HepG2 (cell line): ENCODE data around the gene DDX24. TPM values are rescaled to one million over a fixed set of nuclear protein-coding genes. Genes with fewer than 3 reads are reported as not detected.
A peak's percentile ranks its signal among the peaks of the same experiment; 100 is the strongest.

Source experiments
- CREB1 ChIP-seq, 2 experiments: fragments of 450-650 bp in 1 of 2; IDR thresholded peaks; 2 replicates each; pipeline ENCODE4 v1.6.1; 2016 to 2017; ENCODE audit warnings: control low read depth in 1 of 2, mild to moderate bottlenecking in 1 of 2, missing compliant biosample characterization in 1 of 2, missing genetic modification characterization in 1 of 2
- FOXM1 ChIP-seq: sonication (generic); formaldehyde crosslinking; IDR thresholded peaks from 2 replicates; pipeline ENCODE4 v1.5.0; 2020; ENCODE audit warnings: missing genetic modification reagents
- GATAD2A ChIP-seq: IDR thresholded peaks from 2 replicates; pipeline ENCODE4 v1.6.1; 2016
- HDAC2 ChIP-seq: sonication (generic); formaldehyde crosslinking; IDR thresholded peaks from 2 replicates; pipeline ENCODE4 v1.4.0; 2020; ENCODE audit warnings: missing genetic modification reagents
- KAT7 ChIP-seq: IDR thresholded peaks from 2 replicates; pipeline ENCODE4 v1.6.1; 2018; ENCODE audit warnings: borderline replicate concordance, missing compliant biosample characterization
- MED13 ChIP-seq: sonication (generic); formaldehyde crosslinking; IDR thresholded peaks from 2 replicates; pipeline ENCODE4 v1.5.0; 2020; ENCODE audit warnings: missing genetic modification reagents
- NRL ChIP-seq: sonication (generic); formaldehyde crosslinking; IDR thresholded peaks from 2 replicates; pipeline ENCODE4 v1.5.0; 2020; ENCODE audit warnings: missing genetic modification reagents, mild to moderate bottlenecking, moderate library complexity, borderline replicate concordance
- PCBP1 ChIP-seq: fragments of 200-400 bp; formaldehyde crosslinking; IDR thresholded peaks from 2 replicates; pipeline ENCODE4 v1.6.1; 2017; ENCODE audit warnings: mild to moderate bottlenecking, low read depth, low read length, borderline replicate concordance
- ZBTB46 ChIP-seq: sonication (generic); formaldehyde crosslinking; IDR thresholded peaks from 2 replicates; pipeline ENCODE4 v1.4.0; 2020; ENCODE audit warnings: mild to moderate bottlenecking, missing genetic modification reagents, borderline replicate concordance
- ZFY ChIP-seq: sonication (generic); formaldehyde crosslinking; IDR thresholded peaks from 2 replicates; pipeline ENCODE4 v1.4.0; 2020; ENCODE audit warnings: missing genetic modification reagents
- ZNF30 ChIP-seq: sonication (generic); formaldehyde crosslinking; IDR thresholded peaks from 2 replicates; pipeline ENCODE4 v1.5.0; 2020; ENCODE audit warnings: mild to moderate bottlenecking, missing genetic modification reagents
- ZNF335 ChIP-seq: sonication (generic); formaldehyde crosslinking; IDR thresholded peaks from 2 replicates; pipeline ENCODE4 v1.4.0; 2020; ENCODE audit warnings: missing genetic modification reagents
- ZNF451 ChIP-seq: sonication (generic); formaldehyde crosslinking; IDR thresholded peaks from 2 replicates; pipeline ENCODE4 v1.5.0; 2020; ENCODE audit warnings: mild to moderate bottlenecking, missing genetic modification reagents
- ZNF552 ChIP-seq: sonication (generic); formaldehyde crosslinking; IDR thresholded peaks from 2 replicates; pipeline ENCODE4 v1.9.0; 2022; ENCODE audit warnings: missing genetic modification reagents, mild to moderate bottlenecking, borderline replicate concordance
- ZNF784 ChIP-seq: sonication (generic); formaldehyde crosslinking; IDR thresholded peaks from 2 replicates; pipeline ENCODE4 v1.5.1; 2020; ENCODE audit warnings: missing genetic modification reagents, mild to moderate bottlenecking, borderline replicate concordance
- ZNF891 ChIP-seq: sonication (generic); formaldehyde crosslinking; IDR thresholded peaks from 2 replicates; pipeline ENCODE4 v1.5.0; 2020; ENCODE audit warnings: mild to moderate bottlenecking, missing genetic modification reagents
- polyA plus RNA-seq, 8 experiments: library from polyadenylated mRNA; depleted of rRNA in 3 of 8; stranded (reverse) in 7 of 8; unstranded in 1 of 8; fragments of >200 nt; fragmentation: Illumina TruSeq in 4 of 8; extraction: Trizol in 4 of 8; gene quantifications; 2 replicates each; pipeline versions ENCODE4 v1.2.1 to v1.2.3, GENCODE V29; 2011 to 2016; ENCODE audit warnings: low read depth in 4 of 8, missing spikeins in 1 of 8, mixed read lengths in 1 of 8; ENCODE audit not compliant: insufficient read depth in 1 of 8
- total RNA-seq, 5 experiments: library from RNA; depleted of rRNA; stranded (reverse); fragments of >200 nt; fragmentation: Illumina TruSeq; extraction: Trizol; gene quantifications; 2 replicates each; pipeline ENCODE4 v1.2.3, GENCODE V29; 2016; ENCODE audit warnings: low read depth in 1 of 5
- TF ChIP-seq, protein P1 (sequence below): sonication (generic); formaldehyde crosslinking; IDR thresholded peaks from 2 replicates; pipeline ENCODE4 v1.4.0; 2020; ENCODE audit warnings: low read depth, mild to moderate bottlenecking, missing genetic modification reagents

Gene DDX24
- total and polyA plus RNA-seq, 2 of the 13 experiments (the other 11 are each of a cell fraction or from before 2014, with no cell fraction given), result 67.3 to 149 TPM

DNA sequence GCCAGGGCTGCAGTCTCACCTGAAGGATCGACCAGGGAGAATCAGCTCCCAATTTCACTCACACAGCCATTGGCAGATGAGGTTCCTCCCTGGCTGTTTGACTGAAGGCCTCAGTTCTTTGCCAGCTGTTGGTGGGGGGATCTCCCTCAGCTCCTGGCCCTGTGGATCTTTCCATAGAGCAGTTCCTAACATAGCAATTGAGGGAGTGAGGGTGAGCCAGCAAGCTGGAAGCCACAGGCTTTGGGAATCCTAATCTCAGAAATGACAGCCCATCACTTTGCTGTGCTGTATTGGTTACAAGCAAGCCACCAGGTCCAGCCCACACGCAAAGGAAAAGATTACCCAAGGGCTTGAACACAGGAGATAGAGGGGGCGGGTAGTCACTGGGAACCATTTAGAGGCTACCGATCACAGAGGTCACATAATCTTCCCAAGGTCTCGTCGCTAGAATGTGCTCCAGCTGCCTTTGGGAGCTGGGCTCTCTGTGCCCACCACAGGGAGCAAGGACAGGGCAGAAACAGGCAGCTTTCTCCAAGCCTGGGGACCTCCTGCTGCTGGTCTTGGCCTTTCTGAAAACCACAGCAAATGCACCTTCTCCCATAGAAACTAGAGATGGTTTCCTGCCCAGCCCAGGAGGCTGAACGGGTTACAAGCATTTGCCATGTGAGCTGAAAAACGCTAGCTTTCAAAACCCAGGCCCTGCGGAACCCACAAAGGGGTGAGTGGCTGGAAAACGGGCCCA is 59.4 kb downstream of the DDX24 start (continued):
- TF ChIP-seq ZNF891 (0 out of 2 replicates have a peak, but pooled peaks have one; percentile 48), ZNF30 (no peak), ZNF451 (CRISPR knock-in tag) (peak; percentile 13; the same call in 1 of the 2 replicates), ZNF335 (CRISPR knock-in tag) (no peak), MED13 (CRISPR knock-in tag) (no peak), ZBTB46 (CRISPR knock-in tag) (no peak), PCBP1 (no peak), ZFY (CRISPR knock-in tag) (peak; percentile 31; the same call in 1 of the 2 replicates), GATAD2A (CRISPR knock-in tag) (no peak), ZNF784 (CRISPR knock-in tag) (no peak), FOXM1 (no peak), CREB1 (IDR thresholded peaks at IDR 0.05) (no peak), CREB1 (CRISPR knock-in tag; IDR thresholded peaks at IDR 0.05) (no peak), ZNF552 (CRISPR knock-in tag) (no peak), NRL (0 out of 2 replicates have a peak, but pooled peaks have one; percentile 29), KAT7 (0 out of 2 replicates have a peak, but pooled peaks have one; percentile 12), HDAC2 (CRISPR knock-in tag) (no peak)
- TF ChIP-seq, protein P1, sequence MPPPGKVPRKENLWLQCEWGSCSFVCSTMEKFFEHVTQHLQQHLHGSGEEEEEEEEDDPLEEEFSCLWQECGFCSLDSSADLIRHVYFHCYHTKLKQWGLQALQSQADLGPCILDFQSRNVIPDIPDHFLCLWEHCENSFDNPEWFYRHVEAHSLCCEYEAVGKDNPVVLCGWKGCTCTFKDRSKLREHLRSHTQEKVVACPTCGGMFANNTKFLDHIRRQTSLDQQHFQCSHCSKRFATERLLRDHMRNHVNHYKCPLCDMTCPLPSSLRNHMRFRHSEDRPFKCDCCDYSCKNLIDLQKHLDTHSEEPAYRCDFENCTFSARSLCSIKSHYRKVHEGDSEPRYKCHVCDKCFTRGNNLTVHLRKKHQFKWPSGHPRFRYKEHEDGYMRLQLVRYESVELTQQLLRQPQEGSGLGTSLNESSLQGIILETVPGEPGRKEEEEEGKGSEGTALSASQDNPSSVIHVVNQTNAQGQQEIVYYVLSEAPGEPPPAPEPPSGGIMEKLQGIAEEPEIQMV (CRISPR knock-in tag), result 0 out of 2 replicates have a peak, but pooled peaks have one; percentile 33
